IPS-18c (cell line): ENCODE data around the gene MGAT4B.
A peak's percentile ranks its signal among the peaks of the same experiment; 100 is the strongest.

Experiments
- H3K4me3 ChIP-seq: 2 replicates; pipeline ENCODE4 v1.7.0; 2013; ENCODE audit warnings: low read depth, mild to moderate bottlenecking, low read length, moderate library complexity; ENCODE audit not compliant: insufficient read depth
- H3K9me3 ChIP-seq: one replicate; pipeline ENCODE4 v1.6.1; 2013; ENCODE audit warnings: mild to moderate bottlenecking, low read length, moderate library complexity; ENCODE audit not compliant: control insufficient read depth, insufficient read depth

Gene MGAT4B

GRCh38 chr5:179800696-179801201, 5.9 kb downstream of the MGAT4B start:
- H3K9me3 ChIP-seq, result no peaks in the 10 kb centered on the region
- no peak overlapping the region for H3K4me3 ChIP-seq

- Histone ChIP-seq H3K4me3 (no peak overlapping the region), H3K9me3 (no peaks in the 10 kb centered on the region)
Measured at GRCh38 chr5:179800071-179800695, 6.5 kb downstream of the MGAT4B start.

GRCh38 chr5:179799644-179799973, 7.1 kb downstream of the MGAT4B start:
- no peak overlapping the region for H3K4me3 ChIP-seq
- no peaks in the 10 kb centered on the region for H3K9me3 ChIP-seq

DNA sequence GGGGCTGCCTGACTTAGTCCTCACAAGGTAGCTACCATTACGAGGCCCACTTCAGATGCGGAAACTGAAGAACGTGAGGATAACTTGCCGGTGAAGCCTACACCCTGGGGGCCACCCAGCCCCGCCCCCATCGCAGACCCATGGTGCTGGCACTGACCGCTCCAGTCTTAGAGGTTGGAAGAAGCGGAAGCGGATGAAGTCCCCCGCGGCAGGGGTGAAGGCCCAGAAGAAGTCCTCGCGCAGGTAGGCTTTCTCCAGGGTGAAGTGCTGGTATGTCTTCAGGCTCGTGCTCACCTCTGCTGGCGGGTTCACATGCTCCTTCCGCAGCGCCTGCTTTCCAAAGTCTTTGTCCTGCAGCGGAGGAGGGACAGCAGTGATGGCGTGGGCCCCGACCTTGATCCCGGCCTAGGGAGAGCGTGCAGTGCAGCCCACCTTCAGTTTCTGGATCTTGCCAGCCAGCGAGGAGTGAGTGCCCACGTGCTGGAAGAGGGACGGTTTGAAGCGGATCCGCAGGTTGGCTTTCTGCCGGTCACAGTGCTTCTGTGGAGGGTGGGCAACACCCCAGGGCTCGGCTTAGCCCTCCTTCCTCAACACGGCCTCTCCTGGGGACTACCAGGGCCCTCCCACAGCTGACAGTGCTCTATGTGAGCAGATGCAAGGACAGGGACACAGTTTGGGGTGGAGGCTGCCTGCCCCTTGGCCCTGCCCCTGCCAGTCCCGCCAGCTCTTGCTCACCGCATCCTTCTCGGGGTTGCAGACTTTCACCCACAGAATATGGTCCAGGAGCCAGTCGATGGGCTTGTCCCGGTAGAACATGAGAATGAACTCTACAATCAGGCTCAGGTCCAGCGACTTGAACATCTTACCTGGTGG, 7.7 kb downstream of the MGAT4B start:
- H3K9me3 ChIP-seq, result no peaks in the 10 kb centered on the region
- no peak overlapping the region for H3K4me3 ChIP-seq

DNA sequence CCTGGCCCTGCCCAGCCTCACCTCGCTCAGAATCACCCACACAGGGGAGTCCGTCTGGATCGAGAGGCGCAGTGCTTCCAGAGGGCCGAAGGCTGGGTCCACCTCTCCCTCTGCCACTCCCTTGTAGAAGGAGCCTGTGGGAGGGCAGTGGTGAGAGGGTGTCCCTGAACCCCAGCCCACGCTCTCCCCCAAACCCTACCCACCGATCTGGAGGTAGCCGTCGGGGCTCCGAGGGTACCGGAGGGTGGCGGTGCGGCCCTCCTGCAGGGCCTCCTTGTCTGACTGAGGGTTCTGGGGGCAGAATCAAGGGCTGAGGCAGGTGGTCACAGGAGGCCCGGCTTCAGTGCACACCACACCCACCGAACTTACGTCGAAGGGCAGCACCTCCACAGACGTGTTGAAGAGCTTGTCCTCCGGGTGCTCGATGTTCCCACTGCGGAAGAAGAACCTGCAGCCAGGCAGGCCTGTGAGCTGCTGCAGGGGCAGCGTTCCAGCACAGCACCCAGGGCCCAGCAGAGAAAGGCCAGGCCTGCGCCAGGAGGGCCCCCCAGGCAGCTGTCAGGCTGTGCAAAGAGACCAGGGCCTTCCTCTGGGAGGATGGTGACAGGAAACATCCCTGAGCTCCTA, 8.4 kb downstream of the MGAT4B start:
- no peaks in the 10 kb centered on the region for H3K9me3 ChIP-seq
- H3K4me3 ChIP-seq, result no peak overlapping the region

- Histone ChIP-seq H3K9me3 (no peaks in the 10 kb centered on the region), H3K4me3 (no peak overlapping the region)
Measured at GRCh38 chr5:179797741-179798140, 8.9 kb downstream of the MGAT4B start.

DNA sequence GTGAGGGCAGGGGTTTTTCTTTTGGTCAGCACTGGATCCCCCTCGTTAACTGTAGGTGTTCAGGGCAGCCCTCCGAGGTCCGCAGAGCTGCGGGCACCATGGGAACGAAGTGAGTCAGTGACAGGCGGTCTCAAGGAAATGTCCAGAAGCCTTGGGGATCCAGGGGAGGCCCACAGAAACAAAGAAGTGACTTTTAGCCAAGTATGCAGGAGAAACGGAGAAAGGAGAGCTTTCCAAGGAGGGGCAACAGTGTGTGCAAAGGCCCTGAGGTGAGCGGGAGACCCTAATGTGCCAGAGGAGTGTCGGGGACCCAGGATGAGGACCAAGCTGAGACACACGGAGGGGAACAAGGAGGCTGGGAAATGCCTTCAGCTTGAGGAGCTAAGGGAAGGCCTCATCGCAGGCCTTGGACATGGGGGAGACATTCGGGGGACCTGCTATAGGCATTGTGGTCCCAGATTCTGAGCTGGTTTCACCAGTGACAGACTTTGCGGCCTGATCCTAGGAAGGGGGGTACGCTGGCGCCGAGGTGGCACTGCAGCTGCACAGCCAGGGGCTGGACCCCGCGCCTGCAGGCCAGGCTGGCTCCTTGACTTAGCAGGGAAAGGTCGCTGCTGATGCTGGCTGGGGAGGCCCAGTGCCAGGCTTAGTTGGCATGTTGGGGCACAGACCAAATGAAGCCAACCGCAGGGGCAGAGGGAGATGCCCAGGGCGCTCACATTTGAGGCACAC, 9.6 kb downstream of the MGAT4B start:
- Histone ChIP-seq H3K9me3 (no peaks in the 10 kb centered on the region), H3K4me3 (peak overlapping the region; percentile 78; the same call in 1 of the 2 replicates)

DNA sequence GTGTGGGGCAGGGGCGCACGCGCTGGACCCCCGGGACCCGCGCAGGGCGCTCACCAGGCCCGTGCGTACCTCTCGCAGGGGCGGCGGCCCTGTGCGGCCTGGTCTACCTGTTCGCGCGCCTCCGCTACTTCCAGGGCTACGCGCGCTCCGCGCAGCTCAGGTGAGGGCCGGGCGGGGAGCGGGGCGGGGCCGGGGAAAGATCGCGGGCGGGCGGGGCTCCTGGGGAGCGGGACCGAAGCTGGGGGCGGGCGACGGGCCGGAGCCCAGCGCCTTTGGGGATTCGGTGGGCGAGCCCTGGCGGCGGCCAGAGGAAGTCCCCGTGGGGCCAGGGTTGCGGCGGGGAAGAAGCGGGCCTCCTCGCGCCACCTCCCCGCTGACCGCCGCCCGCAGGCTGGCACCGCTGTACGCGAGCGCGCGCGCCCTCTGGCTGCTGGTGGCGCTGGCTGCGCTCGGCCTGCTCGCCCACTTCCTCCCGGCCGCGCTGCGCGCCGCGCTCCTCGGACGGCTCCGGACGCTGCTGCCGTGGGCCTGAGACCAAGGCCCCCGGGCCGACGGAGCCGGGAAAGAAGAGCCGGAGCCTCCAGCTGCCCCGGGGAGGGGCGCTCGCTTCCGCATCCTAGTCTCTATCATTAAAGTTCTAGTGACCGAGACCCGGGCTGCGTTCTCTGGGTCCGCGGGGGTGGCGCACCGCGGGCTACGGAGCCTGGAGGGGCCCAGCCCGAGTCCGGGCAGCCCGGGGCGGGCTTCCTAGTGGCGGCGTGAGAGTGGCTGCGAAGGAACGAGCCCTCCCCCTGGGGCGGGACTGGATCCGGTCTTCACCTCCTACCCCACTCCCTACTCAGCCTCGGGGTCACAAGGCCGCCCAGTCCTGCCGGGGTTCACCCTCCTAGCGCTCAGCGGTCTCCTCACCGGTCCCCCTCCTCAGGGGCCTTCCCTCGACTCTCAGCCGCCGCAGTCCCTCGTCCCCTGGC, 10.5 kb downstream of the MGAT4B start:
- Histone ChIP-seq H3K9me3 (no peaks in the 10 kb centered on the region), H3K4me3 (peak overlapping the region; percentile 78)

GRCh38 chr5:179795049-179795862, 11.4 kb downstream of the MGAT4B start:
- H3K4me3 ChIP-seq, result peak overlapping the region; percentile 78
- H3K9me3 ChIP-seq, result no peaks in the 10 kb centered on the region

DNA sequence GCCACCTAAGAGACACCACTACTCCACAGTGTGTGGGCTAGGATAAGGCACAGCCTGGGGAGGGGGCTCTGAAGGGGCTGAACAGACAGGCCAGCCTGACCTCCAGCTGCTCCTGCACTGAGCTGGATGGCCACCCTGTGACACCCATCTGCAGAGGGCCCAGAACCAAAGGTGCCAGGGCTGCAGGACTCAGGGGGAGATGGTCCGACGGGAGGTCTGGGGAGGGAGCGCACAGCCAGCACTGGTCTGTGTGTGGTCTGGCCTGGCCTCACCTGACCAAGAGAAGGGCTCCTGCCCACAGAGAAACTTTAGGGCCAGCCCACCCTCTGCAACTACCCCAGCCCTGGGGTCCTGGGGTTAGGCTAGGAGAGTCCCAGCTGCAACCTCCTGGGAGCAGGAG, 12.1 kb downstream of the MGAT4B start:
- Histone ChIP-seq H3K4me3 (no peak overlapping the region), H3K9me3 (no peaks in the 10 kb centered on the region)

DNA sequence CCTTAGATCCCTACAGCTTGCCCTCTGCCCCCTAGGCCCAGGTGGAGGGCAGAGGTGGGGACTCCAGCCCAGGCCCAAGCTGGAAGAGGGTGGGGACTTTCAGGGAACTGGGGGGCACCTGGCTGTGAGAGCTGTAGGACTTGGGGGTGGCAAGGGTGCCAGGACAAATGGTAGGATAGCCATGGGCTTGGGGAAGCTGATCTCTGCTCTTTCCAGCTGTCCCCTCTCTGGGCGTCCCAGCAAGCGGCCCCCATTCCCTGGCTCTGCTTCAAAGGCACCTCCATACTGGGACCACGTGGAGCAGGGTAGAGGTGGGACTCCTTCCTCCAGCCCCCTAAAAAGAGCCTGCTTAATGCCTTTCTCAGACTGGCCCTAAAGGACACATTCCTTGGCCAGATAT, 12.5 kb downstream of the MGAT4B start:
- Histone ChIP-seq H3K9me3 (no peaks in the 10 kb centered on the region), H3K4me3 (no peak overlapping the region)

DNA sequence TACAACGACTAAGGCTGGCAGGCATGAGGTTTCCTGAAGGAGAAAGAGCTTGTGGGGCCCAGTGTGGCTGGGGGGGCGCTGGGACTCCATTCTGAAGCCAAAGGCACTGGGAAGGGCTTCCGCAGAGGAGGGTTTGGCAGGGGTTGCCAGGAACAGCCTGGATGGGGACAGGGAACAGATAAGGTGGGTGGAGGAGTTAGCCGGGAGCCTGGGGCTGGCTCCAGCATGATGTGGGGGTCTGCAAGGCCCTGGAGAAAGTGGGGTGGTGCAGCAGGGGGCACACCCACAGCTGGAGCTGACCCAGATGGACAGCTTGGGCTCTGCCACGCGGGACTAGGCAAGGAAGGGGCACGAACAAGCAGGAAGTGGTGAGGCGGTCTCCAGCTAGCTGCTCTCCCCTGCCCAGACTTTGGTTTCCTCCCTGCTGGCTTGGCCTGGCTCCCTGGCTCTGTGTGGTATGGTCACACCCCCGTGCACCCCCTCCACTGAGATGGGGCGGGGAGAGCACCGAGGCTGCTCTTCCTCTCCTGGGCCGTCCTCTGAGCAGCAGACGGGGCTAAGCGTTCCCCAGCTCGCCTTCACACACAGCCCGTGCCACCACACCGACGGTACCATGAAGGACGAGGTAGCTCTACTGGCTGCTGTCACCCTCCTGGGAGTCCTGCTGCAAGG, 13.1 kb downstream of the MGAT4B start, which contains the start of gene LTC4S:
TSS of gene LTC4S (plus strand) at position 519 of the 672 bp plus-strand sequence. CDS start at position 614, 95 bp downstream.
- peak within 1 kb of the TSS; percentile 20; the same call in 1 of the 2 replicates for H3K4me3 ChIP-seq
- no peaks in the 10 kb centered on the region for H3K9me3 ChIP-seq

DNA sequence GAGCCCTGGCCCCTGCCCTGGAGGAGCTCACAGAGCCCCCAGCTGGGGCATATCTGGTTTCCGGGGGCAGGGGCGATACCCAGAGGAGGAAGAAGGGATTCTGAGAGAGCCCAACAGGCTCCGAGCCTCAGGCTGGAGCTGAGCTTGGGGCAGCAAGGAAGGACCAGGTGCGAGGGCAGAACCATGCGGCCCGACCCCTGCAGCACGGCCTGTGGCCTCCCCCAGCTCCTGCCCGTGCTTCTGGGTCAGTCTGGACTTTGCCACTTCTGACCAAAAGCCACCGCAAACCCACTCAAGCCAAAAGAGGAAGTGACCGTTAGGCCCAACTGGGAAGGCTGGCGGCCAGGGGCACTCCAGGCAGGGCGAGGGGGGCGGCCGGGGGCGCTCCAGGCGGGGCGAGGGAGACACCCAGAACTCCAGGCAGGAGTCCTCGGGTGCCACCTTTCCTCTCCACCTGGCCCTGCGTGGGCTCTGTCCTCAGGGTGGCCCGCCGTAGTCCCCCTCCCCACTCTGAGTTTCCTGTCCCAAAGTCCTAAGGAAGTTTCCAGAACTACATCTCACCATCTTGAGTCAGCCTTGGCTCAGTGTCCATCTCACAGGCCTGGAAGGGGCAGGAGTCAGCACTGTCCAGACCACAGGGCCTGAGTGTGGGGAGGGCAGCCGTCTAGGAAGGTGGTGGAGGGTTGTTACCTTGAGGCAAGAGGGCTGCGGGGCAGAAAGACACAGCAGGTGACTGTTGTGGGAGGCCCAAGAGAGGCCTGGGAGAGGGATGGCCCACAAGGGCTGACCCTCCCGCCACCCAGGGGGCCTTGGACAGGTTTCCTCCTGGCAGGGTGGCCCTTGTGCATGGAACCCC, 13.8 kb downstream of the MGAT4B start:
- Histone ChIP-seq H3K9me3 (no peaks in the 10 kb centered on the region), H3K4me3 (no peak overlapping the region)

DNA sequence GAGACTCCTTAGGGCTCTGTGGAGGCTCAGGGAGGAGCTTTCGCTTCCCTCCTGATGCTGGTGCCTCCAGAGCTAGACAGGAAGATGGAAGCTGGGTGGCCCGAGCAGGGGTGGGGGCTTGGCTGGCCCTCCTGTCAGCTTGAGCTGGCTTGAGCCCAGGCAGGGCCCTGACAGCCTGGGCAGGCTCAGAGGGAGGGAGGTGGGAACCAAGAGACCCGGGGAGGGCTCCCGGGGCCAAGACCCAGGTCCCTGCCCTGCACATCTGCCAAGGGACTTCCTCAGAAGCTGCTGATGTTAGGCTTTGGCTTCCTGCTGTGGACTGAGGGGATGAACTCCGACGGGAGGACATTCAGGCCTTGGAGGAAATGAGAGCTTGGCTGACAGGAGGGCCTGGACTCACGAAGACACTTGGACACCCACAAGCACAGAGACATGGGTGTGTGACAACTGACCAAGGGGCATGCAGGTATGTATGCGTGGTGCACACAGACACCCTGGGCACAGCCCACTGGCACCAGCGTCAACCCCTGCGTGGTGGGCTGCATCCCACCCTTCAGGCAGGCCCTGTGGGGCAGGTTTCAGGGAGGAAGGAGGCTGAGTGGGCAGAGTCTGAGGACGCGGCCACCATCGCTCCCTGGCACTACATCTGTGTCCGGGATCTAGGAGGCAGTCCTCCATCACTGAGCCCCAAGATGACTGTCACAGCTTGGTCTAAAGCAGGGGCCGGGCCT, 14.6 kb downstream of the MGAT4B start:
- Histone ChIP-seq H3K9me3 (no peaks in the 10 kb centered on the region), H3K4me3 (no peak overlapping the region)
